Neural progenitor cell (in vitro differentiated cells): ENCODE results near the gene LPP. TPM values are rescaled to one million over a fixed set of nuclear protein-coding genes. Genes with fewer than 3 reads are reported as not detected.
A peak's percentile ranks its signal among the peaks of the same experiment; 100 is the strongest.

ENCODE experiments used
- DNase-seq: peaks from one replicate; pipeline ENCODE4 v3.0.0-alpha.2; 2016; ENCODE audit warnings: low spot score
- H2AFZ ChIP-seq: fragments of 200-600 bp; sonication (generic); replicated peaks from 2 replicates; pipeline ENCODE4 v1.6.1; 2016; ENCODE audit warnings: antibody characterized with exemption
- H3F3A ChIP-seq: fragments of 200-600 bp; sonication (generic); 2 replicates; pipeline ENCODE4 v1.6.1; 2016; ENCODE audit warnings: antibody characterized with exemption, low read depth
- H3K27ac ChIP-seq: fragments of 200-600 bp; sonication (generic); 2 replicates; pipeline ENCODE4 v1.5.1; 2016; ENCODE audit warnings: mild to moderate bottlenecking
- H3K27me3 ChIP-seq: fragments of 200-600 bp; sonication (generic); 2 replicates; pipeline ENCODE4 v1.6.1; 2016; ENCODE audit warnings: mild to moderate bottlenecking, moderate library complexity
- H3K36me3 ChIP-seq: fragments of 200-600 bp; sonication (generic); 2 replicates; pipeline ENCODE4 v1.5.1; 2016
- H3K4me1 ChIP-seq: fragments of 200-600 bp; sonication (generic); 2 replicates; pipeline ENCODE4 v1.6.1; 2016; ENCODE audit warnings: mixed run types
- H3K4me2 ChIP-seq: fragments of 200-600 bp; sonication (generic); 2 replicates; pipeline ENCODE4 v1.6.1; 2016
- H3K4me3 ChIP-seq: fragments of 200-600 bp; sonication (generic); 2 replicates; pipeline ENCODE4 v1.5.1; 2016
- H3K79me2 ChIP-seq: fragments of 200-600 bp; sonication (generic); 2 replicates; pipeline ENCODE4 v1.6.1; 2016; ENCODE audit warnings: low read depth
- H3K9ac ChIP-seq: fragments of 200-600 bp; sonication (generic); 2 replicates; pipeline ENCODE4 v1.6.1; 2016
- H3K9me3 ChIP-seq: fragments of 200-600 bp; sonication (generic); 2 replicates; pipeline ENCODE4 v1.5.1; 2016; ENCODE audit warnings: low read depth
- H4K20me1 ChIP-seq: fragments of 200-600 bp; sonication (generic); 2 replicates; pipeline ENCODE4 v1.6.1; 2016; ENCODE audit warnings: low read depth
- H3K27ac Mint-ChIP-seq: 3 replicates; pipeline ENCODE4 v1.8.0; 2021; ENCODE audit warnings: mixed read lengths
- H3K27me3 Mint-ChIP-seq: 2 replicates; pipeline ENCODE4 v1.8.0; 2022; ENCODE audit warnings: low read depth, mild to moderate bottlenecking, inconsistent platforms, moderate library complexity, mixed read lengths; ENCODE audit not compliant: insufficient read depth
- H3K36me3 Mint-ChIP-seq: 3 replicates; pipeline ENCODE4 v1.8.0; 2021; ENCODE audit warnings: mixed read lengths
- H3K4me1 Mint-ChIP-seq: 3 replicates; pipeline ENCODE4 v1.8.0; 2021; ENCODE audit warnings: mixed read lengths
- H3K4me3 Mint-ChIP-seq: 3 replicates; pipeline ENCODE4 v1.8.0; 2021; ENCODE audit warnings: mild to moderate bottlenecking, moderate library complexity, mixed read lengths
- H3K9me3 Mint-ChIP-seq: 3 replicates; pipeline ENCODE4 v1.8.0; 2020; ENCODE audit warnings: mixed read lengths
- CTCF ChIP-seq: fragments of 200-600 bp; sonication (generic); IDR thresholded peaks from 2 replicates; pipeline ENCODE4 v1.5.1; 2017; ENCODE audit warnings: antibody characterized with exemption, mild to moderate bottlenecking
- EZH2 ChIP-seq: fragments of 200-600 bp; sonication (generic); IDR thresholded peaks from 2 replicates; pipeline ENCODE4 v1.6.1; 2017; ENCODE audit warnings: antibody characterized with exemption, mild to moderate bottlenecking, moderate library complexity
- EZH2phosphoT487 ChIP-seq: fragments of 200-600 bp; sonication (generic); IDR thresholded peaks from 2 replicates; pipeline ENCODE4 v1.6.1; 2017; ENCODE audit warnings: antibody characterized with exemption
- total RNA-seq: library from RNA; depleted of rRNA; stranded (reverse); fragments of >200 nt; gene quantifications from 2 replicates; pipeline ENCODE4 v1.2.3, GENCODE V29; 2015; ENCODE audit warnings: low replicate concordance

LPP gene
- total RNA-seq, 1 donor from 2014 or later: 18.9 TPM

GRCh38 chr3:188775412-188775811 is 621.5 kb downstream of the LPP start:
- H3K36me3 Mint-ChIP-seq: no peaks in the 10 kb centered on the region
- no peaks in the 10 kb centered on the region for H3K27me3 ChIP-seq

GRCh38 chr3:188776447-188776846 is 622.5 kb downstream of the LPP start:
- no peaks in the 10 kb centered on the region for H3K4me1 Mint-ChIP-seq
- Histone ChIP-seq H3K4me3 (no peak overlapping the region), H3K4me1 (peaks cover 9% of the 10 kb centered on the region), H3K9ac (no peak overlapping the region), H3K27ac (no peak overlapping the region), H3K4me2 (no peak overlapping the region), H3K27me3 (no peaks in the 10 kb centered on the region), H3K9me3 (no peaks in the 10 kb centered on the region), H2AFZ (no peak overlapping the region), H3F3A (no peaks in the 10 kb centered on the region), H4K20me1 (no peaks in the 10 kb centered on the region), H3K79me2 (no peaks in the 10 kb centered on the region), H3K36me3 (no peaks in the 10 kb centered on the region)
- H3K36me3 Mint-ChIP-seq: no peaks in the 10 kb centered on the region
- H3K27ac Mint-ChIP-seq: no peak overlapping the region
- H3K27me3 Mint-ChIP-seq: no peaks in the 10 kb centered on the region
- H3K4me3 Mint-ChIP-seq: no peak overlapping the region
- peak; percentile 42 for DNase-seq
- TF ChIP-seq EZH2phosphoT487 (no peak), EZH2 (no peak), CTCF (no peak)
- H3K9me3 Mint-ChIP-seq: no peaks in the 10 kb centered on the region

More at GRCh38 chr3:188775412-188775811, 621.5 kb downstream of the LPP start:
- no peak for DNase-seq
- Mint-ChIP-seq H3K4me3 (no peak overlapping the region), H3K9me3 (no peaks in the 10 kb centered on the region), H3K27ac (no peak overlapping the region), H3K27me3 (no peaks in the 10 kb centered on the region), H3K4me1 (no peaks in the 10 kb centered on the region)
- Histone ChIP-seq H3K9me3 (no peaks in the 10 kb centered on the region), H3K79me2 (no peaks in the 10 kb centered on the region), H3K27ac (no peak overlapping the region), H3F3A (no peaks in the 10 kb centered on the region), H2AFZ (no peak overlapping the region), H3K9ac (no peak overlapping the region), H3K4me3 (no peak overlapping the region), H3K4me1 (peaks cover 9% of the 10 kb centered on the region), H3K36me3 (no peaks in the 10 kb centered on the region), H3K4me2 (no peak overlapping the region), H4K20me1 (no peaks in the 10 kb centered on the region)
- TF ChIP-seq CTCF (no peak), EZH2 (no peak), EZH2phosphoT487 (no peak)

- no peaks in the 10 kb centered on the region for H3K79me2 ChIP-seq
- no peak for DNase-seq
- no peak overlapping the region for H3K27ac ChIP-seq
- H3K4me1 Mint-ChIP-seq: no peaks in the 10 kb centered on the region
- H3K4me3 Mint-ChIP-seq: no peak overlapping the region
- no peak overlapping the region for H2AFZ ChIP-seq
- H3K36me3 Mint-ChIP-seq: no peaks in the 10 kb centered on the region
- TF ChIP-seq CTCF: no peak
- no peak for TF ChIP-seq EZH2phosphoT487
- TF ChIP-seq EZH2: no peak
- H3K9ac ChIP-seq: no peak overlapping the region
- no peaks in the 10 kb centered on the region for H3K36me3 ChIP-seq
- H3K4me1 ChIP-seq: peaks cover 9% of the 10 kb centered on the region
- H3K4me3 ChIP-seq: no peak overlapping the region
- no peak overlapping the region for H3K4me2 ChIP-seq
- no peaks in the 10 kb centered on the region for H3K9me3 Mint-ChIP-seq
- H3K27ac Mint-ChIP-seq: no peak overlapping the region
- H3K27me3 ChIP-seq: no peaks in the 10 kb centered on the region
- H3F3A ChIP-seq: no peaks in the 10 kb centered on the region
- no peaks in the 10 kb centered on the region for H4K20me1 ChIP-seq
- H3K9me3 ChIP-seq: no peaks in the 10 kb centered on the region
- H3K27me3 Mint-ChIP-seq: no peaks in the 10 kb centered on the region
These were observed 624.3 kb downstream of the LPP start for GRCh38 chr3:188778091-188778852.
